H9 (cell line): ENCODE results near the gene ZNF232. TPM values are rescaled to one million over a fixed set of nuclear protein-coding genes. Genes with fewer than 3 reads are reported as not detected.
"Not testable (repeated sequence)": the region's sequence is repeated elsewhere in the genome, so short reads cannot be mapped to it uniquely, and the experiment has no call there.

ENCODE experiments used
- DNase-seq: peaks from one replicate; pipeline ENCODE4 v3.0.0-alpha.2; 2017
- H2AFZ ChIP-seq: one replicate; pipeline ENCODE4 v1.6.1; 2013; ENCODE audit warnings: mild to moderate bottlenecking, low read length, control low read depth, moderate library complexity
- H2AK5ac ChIP-seq: 2 replicates; pipeline ENCODE4 v1.6.1; 2013; ENCODE audit warnings: low read length, control low read depth, mixed read lengths; ENCODE audit not compliant: insufficient read length
- H2BK120ac ChIP-seq: one replicate; pipeline ENCODE4 v1.6.1; 2013; ENCODE audit warnings: low read depth, mild to moderate bottlenecking, low read length, control low read depth, inconsistent platforms; ENCODE audit not compliant: poor library complexity, severe bottlenecking
- H2BK12ac ChIP-seq: 2 replicates; pipeline ENCODE4 v1.6.1; 2013; ENCODE audit warnings: low read length, control low read depth, mixed read lengths, low read depth; ENCODE audit not compliant: insufficient read length
- H2BK15ac ChIP-seq: 2 replicates; pipeline ENCODE4 v1.6.1; 2013; ENCODE audit warnings: low read depth, low read length, control low read depth
- H2BK20ac ChIP-seq: one replicate; pipeline ENCODE4 v1.6.1; 2013; ENCODE audit warnings: low read depth, mild to moderate bottlenecking, low read length, control low read depth, inconsistent platforms; ENCODE audit not compliant: poor library complexity, severe bottlenecking
- H2BK5ac ChIP-seq: 2 replicates; pipeline ENCODE4 v1.6.1; 2013; ENCODE audit warnings: low read length, control low read depth, mixed read lengths; ENCODE audit not compliant: insufficient read length
- H3K14ac ChIP-seq: 2 replicates; pipeline ENCODE4 v1.6.1; 2013; ENCODE audit warnings: low read length, control low read depth; ENCODE audit not compliant: insufficient read depth
- H3K18ac ChIP-seq: 2 replicates; pipeline ENCODE4 v1.6.1; 2013; ENCODE audit warnings: low read depth, mild to moderate bottlenecking, mixed read lengths, low read length, control low read depth; ENCODE audit not compliant: insufficient read length
- H3K23ac ChIP-seq: 2 replicates; pipeline ENCODE4 v1.6.1; 2013; ENCODE audit warnings: low read length, control low read depth, mixed read lengths, low read depth; ENCODE audit not compliant: insufficient read length
- H3K23me2 ChIP-seq: 2 replicates; pipeline ENCODE4 v1.6.1; 2013; ENCODE audit warnings: low read depth, mild to moderate bottlenecking, mixed read lengths, low read length, control low read depth; ENCODE audit not compliant: insufficient read length, poor library complexity, severe bottlenecking
- H3K27ac ChIP-seq: 2 replicates; pipeline ENCODE4 v1.5.1; 2013; ENCODE audit warnings: low read length, control low read depth, mixed read lengths, low read depth; ENCODE audit not compliant: insufficient read length
- H3K27me3 ChIP-seq: 2 replicates; pipeline ENCODE4 v1.6.1; 2013; ENCODE audit warnings: low read length, control low read depth, inconsistent platforms; ENCODE audit not compliant: insufficient read depth
- H3K4ac ChIP-seq: 2 replicates; pipeline ENCODE4 v1.6.1; 2013; ENCODE audit warnings: low read depth, mild to moderate bottlenecking, control low read depth, inconsistent platforms, low read length, moderate library complexity
- H3K4me1 ChIP-seq: 2 replicates; pipeline ENCODE4 v1.6.1; 2013; ENCODE audit warnings: low read length, control low read depth, inconsistent platforms; ENCODE audit not compliant: insufficient read depth
- H3K4me2 ChIP-seq: 2 replicates; pipeline ENCODE4 v1.6.1; 2013; ENCODE audit warnings: low read length, control low read depth, mixed read lengths; ENCODE audit not compliant: insufficient read length, insufficient read depth
- H3K56ac ChIP-seq: 2 replicates; pipeline ENCODE4 v1.6.1; 2013; ENCODE audit warnings: low read depth, mild to moderate bottlenecking, mixed read lengths, low read length, control low read depth; ENCODE audit not compliant: insufficient read length
- H3K79me1 ChIP-seq: 2 replicates; pipeline ENCODE4 v1.6.1; 2013; ENCODE audit warnings: low read depth, mild to moderate bottlenecking, moderate library complexity, low read length, control low read depth, inconsistent platforms; ENCODE audit not compliant: insufficient read depth, poor library complexity, severe bottlenecking
- H3K79me2 ChIP-seq: 2 replicates; pipeline ENCODE4 v1.6.1; 2013; ENCODE audit warnings: low read length, control low read depth, inconsistent platforms; ENCODE audit not compliant: insufficient read depth
- H3K9ac ChIP-seq: 2 replicates; pipeline ENCODE4 v1.6.1; 2013; ENCODE audit warnings: low read length, control low read depth, mixed read lengths; ENCODE audit not compliant: insufficient read length; ENCODE audit errors: extremely low read depth
- H3K9me3 ChIP-seq: one replicate; pipeline ENCODE4 v1.6.1; 2013; ENCODE audit warnings: low read depth, low read length, inconsistent platforms; ENCODE audit not compliant: control insufficient read depth
- H3T11ph ChIP-seq: one replicate; pipeline ENCODE4 v1.6.1; 2013; ENCODE audit warnings: mild to moderate bottlenecking, low read length, control low read depth, inconsistent platforms
- H4K20me1 ChIP-seq: one replicate; pipeline ENCODE4 v1.6.1; 2013; ENCODE audit not compliant: control insufficient read depth, insufficient read length, insufficient read depth
- H4K5ac ChIP-seq: 2 replicates; pipeline ENCODE4 v1.6.1; 2013; ENCODE audit warnings: low read depth, mild to moderate bottlenecking, mixed read lengths, low read length, control low read depth; ENCODE audit not compliant: insufficient read length
- H4K8ac ChIP-seq: replicated peaks from 2 replicates; pipeline ENCODE4 v1.6.1; 2013; ENCODE audit warnings: low read length, control low read depth, mixed read lengths, low read depth; ENCODE audit not compliant: insufficient read length
- H4K91ac ChIP-seq: 2 replicates; pipeline ENCODE4 v1.6.1; 2013; ENCODE audit warnings: low read depth, mild to moderate bottlenecking, moderate library complexity, mixed read lengths, low read length, control low read depth; ENCODE audit not compliant: insufficient read length
- H3K27ac Mint-ChIP-seq, 3 experiments: 2 replicates in 2 of 3; 3 replicates in 1 of 3; pipeline ENCODE4 v1.8.0; 2020 to 2021; ENCODE audit warnings: mixed read lengths in 3 of 3, mild to moderate bottlenecking in 1 of 3, moderate library complexity in 1 of 3
- H3K27me3 Mint-ChIP-seq: 2 replicates; pipeline ENCODE4 v1.8.0; 2021; ENCODE audit warnings: low read depth, mild to moderate bottlenecking, moderate library complexity, mixed read lengths
- H3K36me3 Mint-ChIP-seq, 3 experiments: 2 replicates in 2 of 3; 3 replicates in 1 of 3; pipeline ENCODE4 v1.8.0; 2020 to 2021; ENCODE audit warnings: low read depth in 3 of 3, mixed read lengths in 3 of 3; ENCODE audit not compliant: insufficient read depth in 1 of 3
- H3K4me1 Mint-ChIP-seq, 2 experiments: 2 replicates each; pipeline ENCODE4 v1.8.0; 2020; ENCODE audit warnings: mixed read lengths in 2 of 2
- H3K4me3 Mint-ChIP-seq, 2 experiments: 2 replicates in 1 of 2; 3 replicates in 1 of 2; pipeline ENCODE4 v1.8.0; 2020 to 2021; ENCODE audit warnings: mild to moderate bottlenecking in 2 of 2, mixed read lengths in 2 of 2, moderate library complexity in 1 of 2
- H3K9me3 Mint-ChIP-seq, 2 experiments: 2 replicates in 1 of 2; 3 replicates in 1 of 2; pipeline ENCODE4 v1.8.0; 2020; ENCODE audit warnings: mild to moderate bottlenecking in 2 of 2, mixed read lengths in 2 of 2, moderate library complexity in 1 of 2
- WGBS: extraction: QIAGEN DNeasy Blood & Tissue Kit; methylation state at CpG from one replicate; pipeline ENCODE4 v1.1.7; 2013; ENCODE audit warnings: missing lambda C conversion rate, low lambda C conversion rate, mixed read lengths; ENCODE audit not compliant: insufficient read length; ENCODE audit errors: extremely low coverage; 5-methylcytosine and 5-hydroxymethylcytosine counted together
- total RNA-seq: library from RNA; stranded (reverse); gene quantifications from 2 replicates; pipeline ENCODE4 v1.2.1, GENCODE V29; 2021

The ZNF232 gene
- total RNA-seq, 1 experiment from 2014 or later: 46.4 TPM

DNA sequence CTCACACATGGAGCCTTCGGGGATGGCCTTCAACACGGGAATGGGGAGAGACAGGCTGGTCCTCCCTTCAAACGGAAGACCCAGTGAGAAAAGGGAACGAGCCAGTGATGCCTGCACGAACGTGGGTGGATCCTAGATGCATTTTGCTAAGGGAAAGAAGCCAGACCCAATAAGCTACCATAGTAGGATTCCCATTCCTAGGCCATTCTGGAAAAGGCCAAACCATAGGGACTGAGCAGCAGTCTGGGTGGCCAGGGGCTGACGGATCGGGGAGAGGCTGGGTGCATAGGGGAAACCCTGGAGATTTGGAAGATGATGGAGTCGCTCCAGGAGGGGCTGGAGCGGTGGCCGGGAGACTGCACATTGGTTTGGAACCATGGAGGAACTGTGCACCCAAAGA lies 22.9 kb upstream of the ZNF232 start:
- H2BK15ac ChIP-seq, H3K4me2 ChIP-seq, H3K27me3 ChIP-seq, H3K27ac ChIP-seq, H2AK5ac ChIP-seq, H3K9ac ChIP-seq, H3K23me2 ChIP-seq, H3K27me3 Mint-ChIP-seq, H3T11ph ChIP-seq, H3K9me3 ChIP-seq, H4K5ac ChIP-seq, H3K79me1 ChIP-seq, H2BK12ac ChIP-seq, H3K56ac ChIP-seq, H3K36me3 Mint-ChIP-seq, H2BK20ac ChIP-seq, H3K23ac ChIP-seq, H3K27ac Mint-ChIP-seq, H2AFZ ChIP-seq, H3K4me1 ChIP-seq, H3K4ac ChIP-seq, H4K20me1 ChIP-seq, H2BK5ac ChIP-seq, H3K4me1 Mint-ChIP-seq, H3K18ac ChIP-seq, H3K4me3 Mint-ChIP-seq, H2BK120ac ChIP-seq, H3K9me3 Mint-ChIP-seq, H3K14ac ChIP-seq, H4K8ac ChIP-seq, H4K91ac ChIP-seq, DNase-seq, H3K79me2 ChIP-seq: not testable (repeated sequence)
- WGBS: no CpG with 5 or more reads among the region's 11 CpGs

DNA sequence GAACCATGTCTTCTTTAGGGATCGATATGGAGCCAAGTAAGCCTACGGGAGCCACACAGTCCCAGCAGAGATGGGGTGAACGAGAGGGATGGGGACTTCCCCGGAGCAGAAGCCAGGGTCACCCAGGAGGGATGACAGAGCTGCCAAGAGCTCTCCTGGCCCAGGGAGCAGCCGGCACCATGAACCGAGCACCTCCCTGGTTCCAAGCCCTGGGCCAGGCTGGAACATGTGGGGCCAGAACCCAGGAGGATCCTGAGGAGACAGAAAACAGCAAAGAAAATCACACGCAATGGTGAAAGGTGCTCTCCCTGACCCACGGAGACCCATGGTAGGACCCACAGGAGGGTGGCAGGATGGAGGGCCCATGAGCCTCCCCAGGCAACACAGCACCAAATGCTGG lies 22.3 kb upstream of the ZNF232 start:
- H3K27ac Mint-ChIP-seq, H2BK120ac ChIP-seq, H3K9me3 Mint-ChIP-seq, H3K23me2 ChIP-seq, H3K79me1 ChIP-seq, H4K5ac ChIP-seq, H4K8ac ChIP-seq, H2AK5ac ChIP-seq, H3T11ph ChIP-seq, H3K14ac ChIP-seq, H3K18ac ChIP-seq, H2BK5ac ChIP-seq, H4K20me1 ChIP-seq, H3K36me3 Mint-ChIP-seq, DNase-seq, H3K9ac ChIP-seq, H3K56ac ChIP-seq, H3K27me3 ChIP-seq, H3K4ac ChIP-seq, H3K9me3 ChIP-seq, H3K4me1 Mint-ChIP-seq, H3K4me3 Mint-ChIP-seq, H2BK15ac ChIP-seq, H2BK12ac ChIP-seq, H4K91ac ChIP-seq, H2BK20ac ChIP-seq, H3K79me2 ChIP-seq, H3K4me2 ChIP-seq, H3K27ac ChIP-seq, H3K27me3 Mint-ChIP-seq, H2AFZ ChIP-seq, H3K23ac ChIP-seq, H3K4me1 ChIP-seq: not testable (repeated sequence)
- no CpG with 5 or more reads among the region's 8 CpGs for WGBS
